Measurements from ENCODE around the gene C7.

The C7 gene

GRCh38 chr5:40945111-40945510, 35.8 kb downstream of the C7 start:
- ChIA-PET CTCF (interaction anchor here (1.6 kb wide), 1 partner anchor 57 kb away, joined by 3 read pairs; no protein-coding TSS in a partner anchor), POLR2A (no interaction called here)
- DNase-seq (ENCODE audit: extremely low spot score), result no peak
- no peak for TF ChIP-seq CTCF (IDR thresholded peaks at IDR 0.05; ENCODE audit: control extremely low read depth, extremely low read depth, low read depth, missing control alignments)

DNA sequence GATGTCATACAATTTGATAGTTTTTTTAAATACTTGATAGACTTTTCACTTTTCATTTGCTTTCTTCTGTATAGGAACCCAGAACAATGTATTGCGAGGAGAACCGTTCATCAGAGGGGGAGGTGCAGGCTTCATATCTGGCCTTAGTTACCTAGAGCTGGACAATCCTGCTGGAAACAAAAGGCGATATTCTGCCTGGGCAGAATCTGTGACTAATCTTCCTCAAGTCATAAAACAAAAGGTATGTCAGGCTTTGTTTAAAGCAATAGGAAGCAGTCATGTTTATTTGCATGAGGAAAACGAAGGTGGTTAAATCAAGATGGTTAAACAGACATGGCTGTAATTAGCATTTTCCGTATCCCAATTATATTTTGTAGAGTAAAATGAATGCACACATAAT, 46.0 kb downstream of the C7 start:
- ChIA-PET POLR2A (no interaction called here), CTCF (no interaction called here)
- no peak for DNase-seq (ENCODE audit: extremely low spot score)
- TF ChIP-seq CTCF (IDR thresholded peaks at IDR 0.05; ENCODE audit: control extremely low read depth, extremely low read depth, low read depth, missing control alignments), result no peak

GRCh38 chr5:40957048-40957447, 47.8 kb downstream of the C7 start:
- ChIA-PET POLR2A (no interaction called here), CTCF (no interaction called here)
- no peak for DNase-seq (ENCODE audit: extremely low spot score)
- TF ChIP-seq CTCF (IDR thresholded peaks at IDR 0.05; ENCODE audit: control extremely low read depth, extremely low read depth, low read depth, missing control alignments), result no peak

DNA sequence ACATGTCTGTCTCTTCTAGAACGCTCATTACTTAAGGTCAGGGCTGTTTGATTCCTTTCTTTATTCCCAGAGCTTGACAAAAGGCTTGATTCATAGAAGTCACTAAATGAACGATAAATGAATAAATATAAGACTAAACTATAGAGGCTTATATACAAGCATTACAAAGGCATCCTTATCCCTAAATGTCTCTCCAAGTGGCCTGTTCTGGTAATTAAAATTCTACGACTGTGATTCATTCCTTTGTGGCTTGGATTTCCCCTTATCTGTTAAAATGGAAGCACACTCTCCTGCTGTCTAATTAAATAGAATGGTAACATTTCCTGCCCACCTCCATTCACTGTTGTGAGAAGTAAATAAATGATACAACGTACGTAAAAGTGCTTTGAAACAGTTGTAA, 49.5 kb downstream of the C7 start:
- no peak for DNase-seq (ENCODE audit: extremely low spot score)
- CTCF ChIA-PET, result interaction anchor here (1.0 kb wide), 1 partner anchor 12 kb away, joined by 3 read pairs; no protein-coding TSS in a partner anchor
- POLR2A ChIA-PET, result no interaction called here

DNA sequence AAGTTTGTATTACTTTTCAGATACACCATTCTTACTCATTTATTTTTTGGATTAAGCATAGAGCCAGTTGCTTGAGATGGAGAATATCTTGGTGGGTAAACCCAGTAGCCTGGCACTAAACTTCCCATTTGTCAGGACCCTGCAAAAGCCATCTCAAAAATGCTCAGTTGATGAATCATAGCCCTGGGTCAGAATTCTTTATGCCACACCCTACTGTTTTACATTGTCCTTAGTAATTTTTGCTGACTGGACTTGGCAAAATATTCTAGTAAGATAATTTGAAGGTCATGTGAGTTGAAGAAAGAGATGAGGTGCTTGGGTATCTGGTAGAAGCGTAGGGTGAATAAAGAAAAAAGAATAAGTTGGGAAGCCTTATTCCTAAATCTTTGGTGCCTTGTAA, 50.7 kb downstream of the C7 start:
- ChIA-PET CTCF (interaction anchor here (1.0 kb wide), 1 partner anchor 55 kb away, joined by 3 read pairs; no protein-coding TSS in a partner anchor), POLR2A (no interaction called here)
- TF ChIP-seq CTCF (IDR thresholded peaks at IDR 0.05; ENCODE audit: control extremely low read depth, extremely low read depth, low read depth, missing control alignments), result no peak
- DNase-seq (ENCODE audit: extremely low spot score), result no peak

More for the DNA sequence above, 49.5 kb downstream of the C7 start:
- no peak for TF ChIP-seq CTCF (IDR thresholded peaks at IDR 0.05; ENCODE audit: control extremely low read depth, extremely low read depth, low read depth, missing control alignments)

DNA sequence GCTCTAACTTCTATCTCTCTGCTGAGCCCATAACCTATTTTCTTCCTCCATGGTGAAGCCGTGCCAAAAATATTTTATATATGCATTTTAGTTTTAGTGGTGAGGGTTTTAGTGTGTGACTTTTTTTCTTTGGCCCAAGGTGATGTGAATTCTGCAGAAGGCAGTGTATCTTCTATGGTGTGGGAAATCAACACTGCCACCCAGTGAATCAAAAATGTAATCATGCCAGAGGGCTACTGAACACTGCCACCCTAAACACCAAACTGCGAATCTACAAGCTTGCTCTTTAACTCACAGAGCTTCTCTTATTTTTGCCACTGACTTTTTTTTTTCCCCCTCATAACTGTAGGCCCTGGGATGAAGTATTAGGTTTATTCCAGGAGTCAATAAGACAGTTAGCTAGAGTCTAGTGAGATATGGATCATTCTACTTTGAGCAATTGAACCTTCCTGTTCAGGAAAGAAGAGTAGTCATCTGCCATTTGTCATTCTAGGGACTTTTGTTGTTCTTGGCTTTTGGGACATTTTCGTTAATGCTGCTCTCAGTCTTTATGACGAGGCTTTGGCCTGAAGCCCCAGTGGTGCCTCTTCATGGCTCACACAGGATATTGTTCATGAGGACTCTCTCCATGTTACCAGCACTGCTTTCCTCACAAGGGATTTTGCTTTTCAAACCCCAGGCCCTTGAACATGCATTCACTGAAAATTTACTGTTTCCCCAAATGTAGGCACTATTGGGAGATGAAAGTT, 53.1 kb downstream of the C7 start:
- ChIA-PET POLR2A (no interaction called here), CTCF (no interaction called here)
- DNase-seq (ENCODE audit: extremely low spot score), result no peak
- TF ChIP-seq CTCF (IDR thresholded peaks at IDR 0.05; ENCODE audit: control extremely low read depth, extremely low read depth, low read depth, missing control alignments), result no peak
